ENCODE data around the gene SRP68. TPM values are rescaled to one million over a fixed set of nuclear protein-coding genes. Genes with fewer than 3 reads are reported as not detected.

The SRP68 gene
- total RNA-seq, 1 donor from 2014 or later = 31.7 TPM

GRCh38 chr17:76107509-76107908, 35.2 kb upstream of the SRP68 start:
- Histone ChIP-seq H2AFZ (replicated peaks) (no peak overlapping the region), H3K79me2 (ENCODE audit: low read depth) (peaks cover 10% of the 10 kb centered on the region), H3F3A (ENCODE audit: low read depth) (peaks cover 25% of the 10 kb centered on the region), H3K36me3 (no peaks in the 10 kb centered on the region), H3K9ac (no peak overlapping the region), H3K4me1 (peaks cover 11% of the 10 kb centered on the region), H3K4me2 (no peak overlapping the region), H3K27me3 (no peaks in the 10 kb centered on the region), H3K9me3 (ENCODE audit: low read depth) (no peaks in the 10 kb centered on the region), H3K4me3 (no peak overlapping the region), H4K20me1 (ENCODE audit: low read depth) (no peaks in the 10 kb centered on the region), H3K27ac (no peak overlapping the region)
- Mint-ChIP-seq H3K36me3 (no peaks in the 10 kb centered on the region), H3K27me3 (ENCODE audit: insufficient read depth, low read depth) (peaks cover 10% of the 10 kb centered on the region), H3K27ac (no peak overlapping the region), H3K9me3 (no peaks in the 10 kb centered on the region), H3K4me1 (peaks cover 24% of the 10 kb centered on the region), H3K4me3 (no peak overlapping the region)
- DNase-seq (ENCODE audit: low spot score) = peak; percentile 19
- peak; percentile 40 for TF ChIP-seq CTCF (IDR thresholded peaks at IDR 0.05)
- TF ChIP-seq EZH2 (IDR thresholded peaks at IDR 0.05) = no peak
- TF ChIP-seq EZH2phosphoT487 (IDR thresholded peaks at IDR 0.05) = no peak

GRCh38 chr17:76106703-76107102, 34.4 kb upstream of the SRP68 start:
- no peaks in the 10 kb centered on the region for H4K20me1 ChIP-seq (ENCODE audit: low read depth)
- no peak for DNase-seq (ENCODE audit: low spot score)
- no peak for TF ChIP-seq EZH2phosphoT487 (IDR thresholded peaks at IDR 0.05)
- no peak for TF ChIP-seq EZH2 (IDR thresholded peaks at IDR 0.05)
- TF ChIP-seq CTCF (IDR thresholded peaks at IDR 0.05) = no peak
- H3K27ac ChIP-seq = no peak overlapping the region
- H3K9me3 ChIP-seq (ENCODE audit: low read depth) = no peaks in the 10 kb centered on the region
- no peak overlapping the region for H3K27ac Mint-ChIP-seq
- H3K4me1 Mint-ChIP-seq = peaks cover 24% of the 10 kb centered on the region
- H3K9me3 Mint-ChIP-seq = no peaks in the 10 kb centered on the region
- H3K36me3 ChIP-seq = no peaks in the 10 kb centered on the region
- peaks cover 18% of the 10 kb centered on the region for H3K79me2 ChIP-seq (ENCODE audit: low read depth)
- H3K4me3 Mint-ChIP-seq = no peak overlapping the region
- peaks cover 25% of the 10 kb centered on the region for H3F3A ChIP-seq (ENCODE audit: low read depth)
- no peak overlapping the region for H3K9ac ChIP-seq
- H3K27me3 Mint-ChIP-seq (ENCODE audit: insufficient read depth, low read depth) = peaks cover 10% of the 10 kb centered on the region
- peak overlapping the region; percentile 48 for H2AFZ ChIP-seq (replicated peaks)
- H3K4me2 ChIP-seq = no peak overlapping the region
- peaks cover 12% of the 10 kb centered on the region for H3K4me1 ChIP-seq
- no peaks in the 10 kb centered on the region for H3K27me3 ChIP-seq
- peaks cover 4% of the 10 kb centered on the region for H3K36me3 Mint-ChIP-seq
- H3K4me3 ChIP-seq = no peak overlapping the region

GRCh38 chr17:76104896-76105231, 32.5 kb upstream of the SRP68 start:
- H3F3A ChIP-seq (ENCODE audit: low read depth) = peaks cover 25% of the 10 kb centered on the region
- H3K27ac Mint-ChIP-seq = no peak overlapping the region
- no peaks in the 10 kb centered on the region for H4K20me1 ChIP-seq (ENCODE audit: low read depth)
- peaks cover 12% of the 10 kb centered on the region for H3K36me3 Mint-ChIP-seq
- H3K27me3 Mint-ChIP-seq (ENCODE audit: insufficient read depth, low read depth) = peaks cover 8% of the 10 kb centered on the region
- H3K4me1 Mint-ChIP-seq = peaks cover 24% of the 10 kb centered on the region
- H3K79me2 ChIP-seq (ENCODE audit: low read depth) = peaks cover 19% of the 10 kb centered on the region
- no peaks in the 10 kb centered on the region for H3K9me3 ChIP-seq (ENCODE audit: low read depth)
- DNase-seq (ENCODE audit: low spot score) = no peak
- TF ChIP-seq EZH2phosphoT487 (IDR thresholded peaks at IDR 0.05) (no peak), CTCF (IDR thresholded peaks at IDR 0.05) (no peak), EZH2 (IDR thresholded peaks at IDR 0.05) (no peak)
- no peak overlapping the region for H3K27ac ChIP-seq
- H3K4me3 Mint-ChIP-seq = peak overlapping the region; percentile 71
- no peak overlapping the region for H3K4me3 ChIP-seq
- H3K9ac ChIP-seq = no peak overlapping the region
- H3K4me2 ChIP-seq = no peak overlapping the region
- no peaks in the 10 kb centered on the region for H3K27me3 ChIP-seq
- peaks cover 12% of the 10 kb centered on the region for H3K4me1 ChIP-seq
- H3K9me3 Mint-ChIP-seq = no peaks in the 10 kb centered on the region
- no peak overlapping the region for H2AFZ ChIP-seq (replicated peaks)
- peaks cover 6% of the 10 kb centered on the region for H3K36me3 ChIP-seq

Measured in neural progenitor cell (in vitro differentiated cells).